HG03378 (cell line): Measurements from ENCODE around the gene ETFB.

Experiments used
- ATAC-seq: cut with Tn5 transposase; IDR thresholded peaks from one replicate; pipeline ENCODE4 v1.9.1; 2021; ENCODE audit warnings: mild to moderate bottlenecking, moderate library complexity; ENCODE audit not compliant: unreplicated experiment

The ETFB gene

GRCh38 chr19:51331193-51331592 lies 35.0 kb downstream of the ETFB start:
- no peak for ATAC-seq

- no peak for ATAC-seq
Measured at GRCh38 chr19:51330366-51330765, 35.8 kb downstream of the ETFB start.

- ATAC-seq, result no peak
Measured at GRCh38 chr19:51329411-51329810, 36.8 kb downstream of the ETFB start.

GRCh38 chr19:51327066-51328001 lies 38.9 kb downstream of the ETFB start:
- no peak for ATAC-seq

- no peak for ATAC-seq
Measured at GRCh38 chr19:51326216-51327065, 39.7 kb downstream of the ETFB start.

GRCh38 chr19:51325161-51325976 lies 40.8 kb downstream of the ETFB start:
- ATAC-seq, result no peak

- no peak for ATAC-seq
Measured at GRCh38 chr19:51324167-51324481, 42.1 kb downstream of the ETFB start.

- ATAC-seq, result no peak
Measured at GRCh38 chr19:51323481-51324166, 42.6 kb downstream of the ETFB start.

GRCh38 chr19:51321799-51322198 lies 44.4 kb downstream of the ETFB start:
- ATAC-seq, result no peak

- ATAC-seq, result no peak
Measured at GRCh38 chr19:51320280-51320657, 45.9 kb downstream of the ETFB start.

- no peak for ATAC-seq
Measured at GRCh38 chr19:51319649-51320279, 46.4 kb downstream of the ETFB start.

- no peak for ATAC-seq
Measured at GRCh38 chr19:51318687-51319648, 47.2 kb downstream of the ETFB start.

- no peak for ATAC-seq
Measured at GRCh38 chr19:51317968-51318367, 48.2 kb downstream of the ETFB start.

- ATAC-seq, result no peak
Measured at GRCh38 chr19:51317376-51317775, 48.8 kb downstream of the ETFB start.

GRCh38 chr19:51316688-51317087 lies 49.5 kb downstream of the ETFB start:
- no peak for ATAC-seq

GRCh38 chr19:51311351-51312257 lies 54.6 kb downstream of the ETFB start, which contains the start of gene IGLON5:
TSS of gene IGLON5 (plus strand) at chr19:51311644. CDS start at chr19:51311848, 204 bp downstream.
- ATAC-seq, result no peak

- ATAC-seq, result no peak
Measured at GRCh38 chr19:51305479-51305878, 60.7 kb downstream of the ETFB start.

GRCh38 chr19:51301266-51301665 lies 64.9 kb downstream of the ETFB start:
- no peak for ATAC-seq
